Tibial nerve (tissue), 4 donors: ENCODE data around the gene RNF141. TPM values are rescaled to one million over a fixed set of nuclear protein-coding genes. Genes with fewer than 3 reads are reported as not detected.

ENCODE experiments used
- total RNA-seq, 4 donors: library from RNA; depleted of rRNA; stranded (reverse); fragments of >200 nt; gene quantifications; one replicate each; pipeline ENCODE4 v1.1.0, GENCODE V29; 2016

The RNF141 gene
- total RNA-seq, 4 donors from 2014 or later: 27.6 to 49.2 (median 40.5) TPM

Other genes with a start within 250 kb of the RNF141 start
- gene SBF2, start 247.0 kb downstream of the RNF141 start, total RNA-seq: 100 to 1,000 TPM in 1 of 4 donors, 10 to 100 TPM in 3; 75.0 to 104 (median 86.9) TPM
- gene ADM, start 236.1 kb downstream of the RNF141 start, total RNA-seq: 100 to 1,000 TPM; 123 to 420 (median 197) TPM
- 1 to 10 TPM; 1.0 to 8.7 (median 3.7) TPM for gene AMPD3, start 85.9 kb downstream of the RNF141 start, total RNA-seq
- 100 to 1,000 TPM in 1 of 4 donors, 10 to 100 TPM in 3; 36.1 to 104 (median 71.9) TPM for gene LYVE1, start 27.5 kb upstream of the RNF141 start, total RNA-seq
- gene IRAG1, start 152.6 kb upstream of the RNF141 start, total RNA-seq: 10 to 100 TPM in 2 of 4 donors, 1 to 10 TPM in 2; 5.9 to 23.1 (median 11.4) TPM
- 10 to 100 TPM; 14.5 to 26.4 (median 19.6) TPM for gene CTR9, start 210.1 kb upstream of the RNF141 start, total RNA-seq